Tibial artery (tissue), 4 donors: Measurements from ENCODE around the gene RANBP3.

Source experiments
- DNase-seq, 2 donors: peaks; one replicate each; pipeline ENCODE4 v3.0.0-alpha.2; 2019
- H3K27ac ChIP-seq, 2 donors: fragments of 200-600 bp; sonication (generic) in 1 of 2; 1 replicate in 1 of 2; 2 replicates in 1 of 2; pipeline ENCODE4 v1.5.1; 2018 to 2019; ENCODE audit warnings: mild to moderate bottlenecking in 1 of 2
- H3K27me3 ChIP-seq, 2 donors: fragments of 200-600 bp; sonication (generic) in 1 of 2; one replicate each; pipeline versions ENCODE4 v1.5.1 to v1.6.0; 2016 to 2019
- H3K36me3 ChIP-seq, 3 donors: fragments of 200-600 bp; sonication (generic) in 2 of 3; one replicate each; pipeline ENCODE4 v1.5.1; 2016 to 2019; ENCODE audit warnings: mild to moderate bottlenecking in 2 of 3
- H3K4me1 ChIP-seq, 4 donors: fragments of 200-600 bp; sonication (generic) in 2 of 4; 1 replicate in 3 of 4; 2 replicates in 1 of 4; pipeline ENCODE4 v1.5.1; 2016 to 2019
- H3K4me3 ChIP-seq, 2 donors: fragments of 200-600 bp; sonication (generic) in 1 of 2; 1 replicate in 1 of 2; 2 replicates in 1 of 2; pipeline ENCODE4 v1.5.1; 2018 to 2019; ENCODE audit warnings: mild to moderate bottlenecking in 2 of 2
- H3K9me3 ChIP-seq, 3 donors: fragments of 200-600 bp; sonication (generic) in 1 of 3; one replicate each; pipeline ENCODE4 v1.5.1; 2016 to 2019
- CTCF ChIP-seq, 2 experiments: fragments of 200-600 bp in 1 of 2; fragments of 450-650 bp in 1 of 2; IDR thresholded peaks; one replicate each; pipeline ENCODE4 v1.5.1; 2017 to 2019; ENCODE audit warnings: antibody characterized with exemption in 2 of 2, mild to moderate bottlenecking in 1 of 2, moderate library complexity in 1 of 2
- intact Hi-C: fragments of 100-400 bp; cut with DNase I; formaldehyde crosslinking; loops from one replicate; pipeline ENCODE4 v1.15.0; 2023; ENCODE audit warnings: low total_unique reads

The RANBP3 gene

GRCh38 chr19:5974721-5975387 lies 3.1 kb downstream of the RANBP3 start:
- intact Hi-C loops = no loop called here
- H3K36me3 ChIP-seq = peaks cover 5 to 31% (median 10%) of the 10 kb centered on the region in 3 donors
- peaks cover 6 to 53% (median 39%) of the 10 kb centered on the region in 4 donors for H3K4me1 ChIP-seq
- no peak overlapping the region for H3K4me3 ChIP-seq
- no peak for TF ChIP-seq CTCF (IDR thresholded peaks at IDR 0.05)
- H3K9me3 ChIP-seq = no peaks in the 10 kb centered on the region
- no peaks in the 10 kb centered on the region for H3K27me3 ChIP-seq
- DNase-seq = no peak
- H3K27ac ChIP-seq = no peak overlapping the region

GRCh38 chr19:5973867-5974635 lies 3.9 kb downstream of the RANBP3 start:
- no peak overlapping the region for H3K4me3 ChIP-seq
- H3K4me1 ChIP-seq = peaks cover 6 to 51% (median 35%) of the 10 kb centered on the region in 4 donors
- H3K27me3 ChIP-seq = no peaks in the 10 kb centered on the region
- H3K9me3 ChIP-seq = no peaks in the 10 kb centered on the region
- H3K36me3 ChIP-seq = peaks cover 5 to 31% (median 10%) of the 10 kb centered on the region in 3 donors
- intact Hi-C loops = no loop called here
- no peak for TF ChIP-seq CTCF (IDR thresholded peaks at IDR 0.05)
- H3K27ac ChIP-seq = no peak overlapping the region
- no peak for DNase-seq

- H3K27ac ChIP-seq = no peak overlapping the region
- TF ChIP-seq CTCF (IDR thresholded peaks at IDR 0.05) = no peak
- no peak for DNase-seq
- peaks cover 5 to 31% (median 10%) of the 10 kb centered on the region in 3 donors for H3K36me3 ChIP-seq
- no peaks in the 10 kb centered on the region for H3K27me3 ChIP-seq
- H3K9me3 ChIP-seq = no peaks in the 10 kb centered on the region
- peaks cover 0 to 51% (median 34%) of the 10 kb centered on the region in 4 donors for H3K4me1 ChIP-seq
- no peak overlapping the region for H3K4me3 ChIP-seq
- intact Hi-C loops = no loop called here
Measured at GRCh38 chr19:5973376-5973775, 4.6 kb downstream of the RANBP3 start.

- H3K9me3 ChIP-seq = no peaks in the 10 kb centered on the region
- peaks cover 5 to 31% (median 10%) of the 10 kb centered on the region in 3 donors for H3K36me3 ChIP-seq
- H3K27me3 ChIP-seq = no peaks in the 10 kb centered on the region
- H3K4me3 ChIP-seq = no peak overlapping the region
- intact Hi-C loops = no loop called here
- TF ChIP-seq CTCF (IDR thresholded peaks at IDR 0.05) = no peak
- DNase-seq = no peak
- peaks cover 0 to 59% (median 42%) of the 10 kb centered on the region in 4 donors for H3K4me1 ChIP-seq
- no peak overlapping the region for H3K27ac ChIP-seq
Measured at GRCh38 chr19:5972355-5972731, 5.6 kb downstream of the RANBP3 start.

- no peaks in the 10 kb centered on the region for H3K27me3 ChIP-seq
- H3K36me3 ChIP-seq = peaks cover 5 to 31% (median 10%) of the 10 kb centered on the region in 3 donors
- no peak overlapping the region for H3K27ac ChIP-seq
- no peak overlapping the region for H3K4me3 ChIP-seq
- no peaks in the 10 kb centered on the region for H3K9me3 ChIP-seq
- intact Hi-C loops = no loop called here
- no peak for TF ChIP-seq CTCF (IDR thresholded peaks at IDR 0.05)
- peaks cover 0 to 59% (median 40%) of the 10 kb centered on the region in 4 donors for H3K4me1 ChIP-seq
- DNase-seq = no peak
Measured at GRCh38 chr19:5971714-5972354, 6.1 kb downstream of the RANBP3 start.
